Fibroblast of pulmonary artery (primary cell): ENCODE results near the gene TRIM47.
A peak's percentile ranks its signal among the peaks of the same experiment; 100 is the strongest.

Experiments
- DNase-seq: peaks from one replicate; pipeline ENCODE4 v3.0.0-alpha.2; 2010; ENCODE audit warnings: low read depth
- H3K4me3 ChIP-seq: replicated peaks from 2 replicates; pipeline ENCODE4 v1.5.1; 2011; ENCODE audit warnings: low read depth, mild to moderate bottlenecking, control low read depth, low read length, moderate library complexity
- TF ChIP-seq, protein P1 (sequence below): IDR thresholded peaks from 2 replicates; pipeline ENCODE4 v1.5.1; 2011; ENCODE audit warnings: mild to moderate bottlenecking, control low read depth, low read length, inconsistent platforms; ENCODE audit errors: missing control alignments

The TRIM47 gene

GRCh38 chr17:75895370-75896155 is 17.2 kb upstream of the TRIM47 start:
- peak overlapping the region; percentile 70 for H3K4me3 ChIP-seq
- DNase-seq = peak; percentile 28
- TF ChIP-seq, protein P1, sequence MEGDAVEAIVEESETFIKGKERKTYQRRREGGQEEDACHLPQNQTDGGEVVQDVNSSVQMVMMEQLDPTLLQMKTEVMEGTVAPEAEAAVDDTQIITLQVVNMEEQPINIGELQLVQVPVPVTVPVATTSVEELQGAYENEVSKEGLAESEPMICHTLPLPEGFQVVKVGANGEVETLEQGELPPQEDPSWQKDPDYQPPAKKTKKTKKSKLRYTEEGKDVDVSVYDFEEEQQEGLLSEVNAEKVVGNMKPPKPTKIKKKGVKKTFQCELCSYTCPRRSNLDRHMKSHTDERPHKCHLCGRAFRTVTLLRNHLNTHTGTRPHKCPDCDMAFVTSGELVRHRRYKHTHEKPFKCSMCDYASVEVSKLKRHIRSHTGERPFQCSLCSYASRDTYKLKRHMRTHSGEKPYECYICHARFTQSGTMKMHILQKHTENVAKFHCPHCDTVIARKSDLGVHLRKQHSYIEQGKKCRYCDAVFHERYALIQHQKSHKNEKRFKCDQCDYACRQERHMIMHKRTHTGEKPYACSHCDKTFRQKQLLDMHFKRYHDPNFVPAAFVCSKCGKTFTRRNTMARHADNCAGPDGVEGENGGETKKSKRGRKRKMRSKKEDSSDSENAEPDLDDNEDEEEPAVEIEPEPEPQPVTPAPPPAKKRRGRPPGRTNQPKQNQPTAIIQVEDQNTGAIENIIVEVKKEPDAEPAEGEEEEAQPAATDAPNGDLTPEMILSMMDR = peak; percentile 35

DNA sequence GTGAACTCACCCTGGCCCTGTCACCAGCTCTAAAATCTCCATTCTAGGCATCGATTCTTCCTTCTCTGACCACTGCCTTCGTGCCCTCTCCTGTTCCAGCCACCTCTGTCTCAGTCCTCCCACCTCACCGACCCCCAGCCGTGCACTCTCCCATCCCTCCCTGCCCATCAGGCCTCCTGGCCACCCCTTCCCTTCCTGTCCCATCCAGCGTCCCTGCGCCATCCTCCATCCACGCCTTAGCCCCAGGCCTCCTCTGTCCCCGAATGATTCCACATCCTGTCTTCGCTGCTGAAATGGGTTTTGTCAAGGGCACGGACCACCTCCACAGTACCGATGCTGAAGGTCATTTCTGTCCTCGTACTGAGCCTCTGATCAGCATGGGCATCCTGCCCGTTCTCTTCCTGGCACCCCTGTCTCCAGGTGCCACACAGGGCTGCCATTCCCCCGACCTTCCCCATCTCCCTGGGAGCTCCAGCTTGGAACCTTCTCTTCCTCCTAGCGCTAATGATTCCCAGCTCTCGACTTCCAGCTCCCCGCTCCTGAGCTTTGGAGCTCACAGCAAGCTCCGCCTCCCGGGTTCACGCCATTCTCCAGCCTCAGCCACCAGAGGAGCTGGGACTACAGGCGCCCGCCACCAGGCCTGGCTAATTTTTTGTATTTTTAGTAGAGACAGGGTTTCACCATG is 15.8 kb upstream of the TRIM47 start:
- H3K4me3 ChIP-seq = no peak overlapping the region
- DNase-seq = no peak
- TF ChIP-seq, protein P1 = no peak

DNA sequence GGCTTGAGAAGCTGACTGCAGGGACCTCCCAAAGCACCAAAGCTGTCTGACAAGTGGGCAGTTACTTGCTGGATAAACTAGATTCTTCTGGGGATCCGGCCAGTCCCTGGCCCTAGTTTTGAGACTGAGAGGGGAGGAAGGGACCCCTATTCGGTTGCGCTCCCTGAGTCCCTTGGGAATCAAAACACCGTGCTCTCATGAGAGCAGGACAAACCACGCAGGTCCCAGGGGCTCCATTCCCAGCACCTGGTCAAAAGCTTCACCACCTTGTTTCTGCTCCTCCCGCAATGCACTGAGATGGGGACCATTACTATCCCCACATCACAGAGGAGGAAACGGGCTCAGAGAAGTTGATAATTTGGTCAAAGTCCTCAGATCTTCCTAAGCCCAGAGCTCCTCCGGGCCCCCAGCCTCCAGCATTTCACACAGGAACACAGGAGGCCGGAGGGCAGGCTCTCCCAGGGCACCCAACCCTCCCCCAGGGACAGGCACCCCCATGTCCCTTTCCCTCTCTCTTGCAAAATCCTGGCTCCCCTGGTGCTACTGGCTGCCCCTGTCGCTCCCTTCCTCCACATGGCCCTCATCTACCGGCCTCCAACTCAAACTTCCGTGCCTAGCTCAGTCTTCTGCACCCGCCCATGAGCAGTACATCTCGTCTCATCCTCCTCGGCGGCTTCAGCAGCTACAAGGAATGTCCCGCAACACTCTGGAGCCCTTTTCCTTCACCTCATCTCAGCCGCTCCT is 15.1 kb upstream of the TRIM47 start:
- TF ChIP-seq, protein P1 = no peak
- H3K4me3 ChIP-seq = no peak overlapping the region
- DNase-seq = no peak

DNA sequence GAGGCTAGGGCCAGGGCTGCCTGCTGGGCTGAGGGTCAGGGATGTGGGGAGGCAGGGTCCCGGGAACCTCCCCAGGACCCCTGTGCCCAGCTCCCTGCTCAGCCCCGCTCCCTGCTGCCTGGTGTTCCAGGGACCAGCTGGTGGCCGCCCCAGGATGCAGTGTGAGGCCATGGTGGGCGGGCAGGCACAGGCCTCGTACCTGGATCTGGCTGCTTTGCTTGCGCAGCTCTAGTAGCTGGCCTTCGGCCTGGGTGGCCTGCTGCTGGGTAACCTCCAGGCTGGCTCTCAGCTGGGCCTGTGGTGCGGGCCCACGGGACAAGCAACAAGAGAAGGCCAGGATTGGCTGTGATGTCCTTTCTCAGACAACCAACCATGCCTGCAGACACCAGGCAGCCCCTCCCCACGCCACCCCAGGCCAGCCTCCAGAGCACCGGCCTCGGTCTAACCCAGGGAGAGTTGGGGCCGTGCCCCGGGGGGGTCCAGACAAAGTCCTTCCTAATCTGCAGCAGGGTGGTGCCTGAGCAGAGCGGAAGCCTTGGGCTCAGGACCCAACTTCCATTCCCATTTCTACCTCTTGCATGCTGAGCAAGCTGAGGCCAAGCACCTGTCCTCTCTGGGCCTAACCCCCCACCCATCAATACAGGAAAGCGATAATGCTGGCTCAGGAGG is 14.3 kb upstream of the TRIM47 start:
- TF ChIP-seq, protein P1 = no peak
- H3K4me3 ChIP-seq = no peak overlapping the region
- no peak for DNase-seq

- no peak for DNase-seq
Measured at GRCh38 chr17:75891605-75892555, 13.5 kb upstream of the TRIM47 start.

More at GRCh38 chr17:75891605-75892555, 13.5 kb upstream of the TRIM47 start:
- TF ChIP-seq, protein P1 = no peak
- no peak overlapping the region for H3K4me3 ChIP-seq
